ENCODE data around the gene SMG1.
A peak's percentile ranks its signal among the peaks of the same experiment; 100 is the strongest.

Gene SMG1

GRCh38 chr16:18792836-18793433 is 133.3 kb downstream of the SMG1 start:
- H3K4me3 ChIP-seq (ENCODE audit: low read length), result no peak overlapping the region
- DNase-seq (ENCODE audit: low read depth), result no peak
- no peak for TF ChIP-seq CTCF (conservative IDR thresholded peaks at IDR 0.05; ENCODE audit: low read length)

GRCh38 chr16:18789850-18790706 is 136.1 kb downstream of the SMG1 start, which contains the start of gene RPS15A:
TSS of gene RPS15A (minus strand) at chr16:18790334. CDS start at chr16:18789113, 1,221 bp downstream.
- DNase-seq (ENCODE audit: low read depth), result peak; percentile 98
- no peak for TF ChIP-seq CTCF (conservative IDR thresholded peaks at IDR 0.05; ENCODE audit: low read length)

GRCh38 chr16:18789515-18789849 is 136.7 kb downstream of the SMG1 start:
- H3K4me3 ChIP-seq (ENCODE audit: low read length), result peak overlapping the region; percentile 100
- TF ChIP-seq CTCF (conservative IDR thresholded peaks at IDR 0.05; ENCODE audit: low read length), result no peak
- no peak for DNase-seq (ENCODE audit: low read depth)

More at GRCh38 chr16:18789850-18790706, 136.1 kb downstream of the SMG1 start, which contains the start of gene RPS15A:
- peak within 1 kb of the TSS; percentile 100 for H3K4me3 ChIP-seq (ENCODE audit: low read length)

DNA sequence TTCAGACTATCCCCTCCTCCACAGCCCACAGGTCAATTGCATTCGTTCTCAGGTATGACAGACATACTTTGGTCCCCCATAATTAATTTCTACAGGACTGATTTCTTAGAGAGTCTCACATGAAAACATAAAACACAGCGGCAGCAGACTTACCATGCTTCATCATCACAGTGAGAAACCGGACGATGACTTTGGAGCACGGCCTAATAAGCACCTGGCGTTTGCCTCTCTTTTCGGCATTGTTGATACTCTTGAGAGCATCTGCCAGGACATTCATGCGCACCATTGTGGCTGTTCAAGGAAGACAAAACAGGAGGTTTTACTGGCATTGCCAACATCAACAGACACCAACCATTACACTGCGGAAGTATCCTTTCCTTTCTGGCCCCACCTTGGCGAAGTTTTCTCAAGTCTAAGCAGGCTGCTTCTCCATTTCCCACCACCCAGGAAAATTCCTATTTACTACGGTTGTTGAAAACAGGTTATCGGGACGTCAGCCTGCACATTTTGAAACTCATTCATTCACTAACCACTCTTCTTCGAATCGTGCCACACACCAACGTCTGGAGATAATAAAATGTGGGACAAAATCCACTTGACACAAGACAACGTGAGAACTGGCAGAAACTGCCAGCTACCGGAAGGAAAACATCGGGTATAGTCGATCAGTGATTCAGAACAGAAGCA is 137.2 kb downstream of the SMG1 start:
- TF ChIP-seq CTCF (conservative IDR thresholded peaks at IDR 0.05; ENCODE audit: low read length), result no peak
- DNase-seq (ENCODE audit: low read depth), result no peak
- H3K4me3 ChIP-seq (ENCODE audit: low read length), result peak overlapping the region; percentile 100

DNA sequence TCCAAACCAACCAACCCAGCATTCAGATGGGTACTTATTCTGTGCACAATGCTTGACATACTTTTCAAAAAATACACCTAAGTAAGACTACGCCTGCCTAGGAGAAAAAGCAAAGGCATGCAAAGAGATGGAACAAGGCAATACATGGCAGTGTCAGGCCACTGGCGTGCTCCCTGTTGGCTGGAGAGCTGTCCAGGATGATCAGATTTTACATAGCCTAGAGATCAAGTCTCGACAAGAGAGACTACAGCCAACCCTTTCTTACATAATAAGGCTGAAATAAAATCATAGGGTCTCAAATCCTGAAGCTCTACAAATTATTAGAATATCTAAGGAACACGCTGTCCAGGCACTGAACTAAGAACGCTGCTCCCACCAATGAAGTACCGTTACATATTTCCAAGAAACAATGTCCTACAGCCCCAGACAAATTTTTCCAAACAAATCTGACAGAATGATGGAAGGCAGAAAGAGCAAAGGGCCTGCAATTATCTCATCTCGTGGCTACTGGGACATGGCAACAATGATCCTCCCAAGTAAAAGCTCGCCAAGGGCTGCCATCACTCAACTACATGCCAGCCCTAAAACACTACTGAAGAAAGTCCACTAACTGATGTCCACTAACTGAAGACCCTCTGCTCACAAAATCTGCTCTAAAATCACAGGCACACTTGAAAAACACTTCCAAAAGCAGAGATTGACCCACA is 141.1 kb downstream of the SMG1 start:
- no peak overlapping the region for H3K4me3 ChIP-seq (ENCODE audit: low read length)
- DNase-seq (ENCODE audit: low read depth), result no peak
- TF ChIP-seq CTCF (conservative IDR thresholded peaks at IDR 0.05; ENCODE audit: low read length), result no peak

GRCh38 chr16:18783430-18784341 is 142.5 kb downstream of the SMG1 start:
- no peak overlapping the region for H3K4me3 ChIP-seq (ENCODE audit: low read length)
- no peak for DNase-seq (ENCODE audit: low read depth)
- TF ChIP-seq CTCF (conservative IDR thresholded peaks at IDR 0.05; ENCODE audit: low read length), result no peak
